NCI-H510A (cell line): Measurements from ENCODE around the gene EVA1B.

Source experiments
- DNase-seq: peaks from one replicate; lab custom pipeline; 2025; lab: John Stamatoyannopoulos, UW

Gene EVA1B

DNA sequence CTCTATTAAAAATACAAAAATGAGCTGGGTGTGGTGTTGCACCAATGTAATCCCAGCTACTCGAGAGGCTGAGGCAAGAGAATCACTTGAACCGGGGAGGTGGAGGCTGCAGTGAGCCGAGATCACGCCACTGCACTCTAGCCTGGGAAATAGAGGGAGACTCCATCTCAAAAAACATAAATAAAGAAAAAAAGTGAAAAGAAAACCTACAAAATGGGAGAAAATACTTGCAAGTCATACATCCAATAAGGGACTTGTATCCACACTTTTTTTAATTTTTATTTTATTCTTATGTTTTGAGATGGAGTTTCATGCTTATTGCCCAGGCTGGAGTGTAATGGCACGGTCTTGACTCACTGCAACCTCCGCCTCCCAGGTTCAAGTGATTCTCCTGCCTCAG lies 46.8 kb downstream of the EVA1B start:
- DNase-seq: no peak

DNA sequence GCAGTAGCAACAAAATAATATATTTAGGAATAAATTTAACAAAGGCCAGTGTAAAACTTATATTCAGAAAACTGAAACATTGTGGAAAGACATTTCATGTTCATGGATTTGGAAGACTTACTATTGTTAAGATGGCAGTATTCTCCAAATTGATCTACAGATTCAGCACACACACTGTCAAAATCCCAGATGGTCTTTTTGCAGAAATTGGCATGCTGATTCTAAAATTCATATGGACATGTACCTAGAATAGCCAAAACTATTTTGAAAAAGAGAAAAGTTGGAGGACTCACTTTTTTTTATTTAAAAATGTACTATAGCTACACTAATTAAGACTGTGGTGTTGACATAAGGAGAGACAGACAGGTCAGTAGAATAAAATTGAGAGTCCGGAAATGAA lies 49.2 kb downstream of the EVA1B start:
- no peak for DNase-seq

GRCh38 chr1:36273024-36273423 lies 50.4 kb downstream of the EVA1B start:
- DNase-seq: no peak
